Inflammatory macrophage (primary cell): ENCODE results near the gene C19orf47.
"Not testable (repeated sequence)": the region's sequence is repeated elsewhere in the genome, so short reads cannot be mapped to it uniquely, and the experiment has no call there.

Experiments
- DNase-seq, 2 donors: peaks; one replicate each; pipeline ENCODE4 v3.0.0-alpha.2; 2020 to 2022

The C19orf47 gene

DNA sequence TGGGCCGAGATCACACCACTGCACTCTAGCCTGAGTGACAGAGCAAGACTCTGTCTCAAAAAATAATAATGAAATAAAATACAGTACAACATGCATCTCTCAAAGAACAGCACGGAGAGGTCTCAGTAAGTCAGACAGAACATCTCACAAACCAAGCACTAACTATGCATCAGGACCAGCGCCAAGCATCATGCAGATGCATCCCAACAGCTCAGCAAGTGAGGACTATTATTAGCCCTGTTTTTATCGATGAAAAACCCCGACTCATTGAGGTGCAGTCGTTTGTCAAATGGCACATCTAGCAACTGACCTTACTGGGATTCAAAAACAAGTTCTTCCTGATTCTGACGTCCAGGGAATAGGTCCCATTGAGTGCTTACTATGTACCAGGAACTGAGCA lies 3.8 kb downstream of the C19orf47 start:
- DNase-seq = no peak

DNA sequence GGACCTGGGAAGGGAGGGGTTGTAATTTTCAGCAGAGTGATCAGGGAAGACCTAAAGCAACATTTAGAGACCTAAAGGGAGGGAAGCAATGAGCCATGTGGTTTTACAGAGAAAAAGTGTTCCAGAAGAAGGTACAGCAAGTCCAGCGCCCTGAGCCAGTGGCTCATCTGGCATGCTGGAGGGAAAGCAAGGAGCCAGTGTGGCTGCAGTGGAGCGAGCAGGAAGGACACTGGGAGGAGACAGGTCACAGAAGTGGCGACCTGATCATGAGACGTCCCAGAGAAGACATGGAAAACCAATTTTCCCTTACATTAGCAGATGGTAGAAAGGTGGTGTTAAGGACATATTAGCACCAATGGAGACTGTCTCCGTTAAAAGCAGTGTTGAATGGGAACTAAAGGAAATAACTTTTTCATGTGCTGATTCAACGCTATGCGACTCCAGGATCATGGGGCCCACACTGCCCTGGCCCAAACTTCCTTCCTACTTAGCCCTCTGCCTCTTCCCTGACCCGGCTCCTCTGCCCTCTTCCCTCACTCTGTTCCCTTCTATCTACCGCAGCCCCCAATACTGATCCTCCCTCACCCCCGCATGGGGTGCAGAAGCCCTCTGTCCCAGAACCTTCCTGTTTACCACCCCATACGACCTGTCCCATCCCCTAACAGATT lies 5.4 kb downstream of the C19orf47 start:
- no peak for DNase-seq

DNA sequence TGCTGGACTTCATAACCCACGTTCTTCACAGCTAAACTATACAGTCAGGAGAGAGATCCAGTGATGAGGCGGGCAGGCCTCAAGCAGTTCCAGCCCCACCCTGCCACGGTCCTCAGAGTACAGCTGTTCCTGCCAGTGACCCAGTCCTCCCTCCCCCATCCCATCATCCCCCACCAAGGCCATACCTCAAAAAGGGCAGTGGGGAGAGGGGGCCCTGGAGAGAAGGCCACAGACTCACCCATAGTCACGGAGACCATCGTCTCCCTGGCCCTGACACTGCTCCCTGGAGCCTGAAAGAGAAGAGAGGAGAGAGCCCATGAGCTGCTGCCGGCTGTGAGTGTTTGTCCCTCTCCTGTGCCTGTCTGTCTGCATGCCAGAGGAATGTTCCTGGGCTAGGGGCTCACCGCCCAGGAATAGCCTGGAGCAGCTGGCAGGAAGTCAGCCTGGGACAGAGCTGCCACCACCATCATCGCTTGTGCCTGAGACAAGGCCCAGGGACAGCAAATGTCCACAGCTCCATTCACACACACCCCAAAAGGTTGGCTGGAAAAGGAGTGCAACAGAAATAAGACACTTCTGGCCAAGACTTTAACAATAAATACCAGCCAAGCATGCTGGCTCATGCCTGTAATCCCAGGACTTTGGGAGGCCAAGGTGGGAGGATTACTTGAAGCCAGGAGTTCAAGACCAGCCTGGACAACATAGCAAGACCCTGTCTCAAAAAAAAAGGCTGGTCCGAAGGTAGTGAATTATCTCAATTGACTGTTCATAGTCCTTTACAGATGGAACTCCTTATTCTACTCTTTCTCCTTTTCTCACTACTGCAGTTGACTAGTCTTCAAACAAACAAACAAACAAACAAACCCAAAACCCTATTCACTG lies 6.4 kb downstream of the C19orf47 start:
- DNase-seq = no peak

DNA sequence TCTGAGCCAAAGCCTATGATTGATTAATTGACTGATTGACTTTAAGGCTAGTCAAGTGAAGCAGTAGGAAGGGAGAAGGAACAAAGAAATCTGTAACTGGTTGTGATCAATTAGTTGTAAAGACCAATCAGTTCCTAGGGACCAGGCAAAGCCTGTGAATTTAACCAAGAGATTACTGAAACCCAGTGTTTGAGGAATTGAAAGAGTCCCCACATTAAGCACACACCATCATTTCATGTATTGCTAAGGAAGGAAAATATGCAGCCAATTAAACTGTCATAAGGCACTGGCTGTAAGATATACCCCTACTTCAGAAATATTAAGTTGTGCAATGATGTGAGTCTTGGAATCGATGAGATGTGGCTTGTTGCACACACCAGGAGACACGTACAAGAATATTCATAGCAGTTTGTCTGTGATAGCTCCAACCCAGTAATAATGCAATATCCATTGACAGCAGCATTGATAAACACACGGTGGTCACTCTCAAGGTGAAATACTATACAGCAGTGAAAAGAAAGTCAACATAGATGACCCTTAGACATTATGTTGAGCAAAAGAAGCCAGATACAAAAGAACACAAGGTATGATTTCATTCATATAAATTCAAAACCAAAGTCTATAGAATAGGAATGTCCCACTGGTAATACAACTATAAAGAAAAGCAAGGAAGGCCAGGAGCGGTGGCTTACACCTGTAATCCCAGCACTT lies 9.0 kb downstream of the C19orf47 start:
- DNase-seq = no peak

DNA sequence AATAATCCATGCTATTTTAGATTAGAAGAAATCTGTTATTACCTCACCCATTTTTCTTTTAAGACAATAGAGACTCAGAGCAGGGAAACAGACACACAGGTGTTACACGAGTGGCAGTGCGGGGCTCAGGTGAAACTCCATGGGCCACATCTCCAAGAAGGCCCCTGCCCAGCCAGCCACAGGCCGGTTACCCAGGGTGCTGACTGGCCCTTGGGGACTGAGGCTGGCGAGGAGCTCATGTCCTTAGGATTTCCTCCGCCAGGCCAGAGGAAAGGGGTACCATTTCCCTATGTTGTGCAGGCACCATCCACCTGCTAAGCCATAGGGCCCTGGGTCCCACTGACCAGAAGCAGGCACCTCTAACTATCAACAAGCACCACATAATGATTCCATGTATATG lies 10.6 kb downstream of the C19orf47 start:
- DNase-seq = no peak

DNA sequence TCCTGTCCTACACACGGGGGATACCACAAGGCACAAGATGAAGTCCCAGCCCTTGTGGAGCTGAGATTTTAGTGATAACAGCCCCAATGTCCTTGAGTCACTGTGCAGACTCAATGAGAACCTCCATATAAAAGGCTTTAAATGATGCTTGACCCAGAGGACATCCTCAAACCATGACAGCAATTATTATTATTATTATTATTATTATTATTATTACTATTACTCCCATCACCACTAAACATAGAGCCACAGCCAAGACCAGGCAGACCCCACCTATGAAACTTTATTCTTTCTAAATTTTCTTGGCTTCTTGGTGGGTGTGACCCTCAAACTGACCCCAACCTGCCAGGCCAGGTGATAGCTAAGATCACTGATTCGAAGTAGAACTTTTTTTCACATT lies 11.1 kb downstream of the C19orf47 start:
- DNase-seq = no peak

DNA sequence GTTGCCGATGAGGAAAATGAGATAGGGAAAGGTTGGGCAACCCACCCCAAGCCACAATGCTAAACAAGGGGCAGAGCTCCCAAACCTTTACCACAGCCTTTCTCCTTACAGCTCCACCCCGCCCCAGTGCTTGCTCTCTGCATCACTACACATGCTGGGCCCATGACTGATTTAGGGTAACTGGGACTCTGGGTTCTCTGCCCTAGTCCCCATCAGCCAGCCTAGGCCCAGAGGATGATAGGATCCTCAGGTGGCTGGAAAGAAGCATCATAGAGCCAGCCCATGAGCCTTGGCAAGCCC lies 11.6 kb downstream of the C19orf47 start:
- no peak for DNase-seq

DNA sequence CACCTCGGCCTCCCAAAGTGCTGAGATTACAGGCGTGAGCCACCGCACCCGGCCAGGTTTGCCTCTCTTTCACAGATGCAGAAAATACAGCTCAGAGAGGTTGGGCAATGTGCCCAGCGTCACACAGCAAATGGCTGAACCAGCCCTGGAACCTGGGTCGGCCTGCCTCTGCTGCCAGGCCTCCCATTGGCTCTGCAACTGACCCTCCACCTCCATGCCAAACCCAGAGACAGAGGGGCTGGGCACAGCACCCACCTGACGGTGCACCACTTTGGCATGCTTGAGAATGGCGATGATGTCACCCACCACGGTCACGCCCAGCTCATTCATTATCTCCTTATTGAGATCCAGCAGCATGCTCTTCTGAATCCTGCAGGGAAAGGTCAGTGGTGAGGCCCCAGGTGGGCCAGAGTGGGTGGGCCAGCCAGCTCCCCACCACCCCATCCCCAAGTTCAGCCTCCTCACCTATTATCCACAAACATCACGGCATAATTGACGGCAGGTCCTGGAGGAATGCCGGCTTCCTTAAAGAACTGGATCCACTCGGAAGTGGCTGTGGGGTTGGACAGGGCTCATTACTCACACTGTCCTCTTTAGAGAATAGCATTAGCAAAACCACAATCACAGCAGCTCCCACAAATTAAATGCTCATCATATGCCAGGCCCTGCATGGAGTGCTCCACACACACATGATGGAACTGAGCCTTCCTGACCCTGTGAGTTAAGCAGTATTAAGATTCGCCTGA lies 12.2 kb downstream of the C19orf47 start:
- no peak for DNase-seq

DNA sequence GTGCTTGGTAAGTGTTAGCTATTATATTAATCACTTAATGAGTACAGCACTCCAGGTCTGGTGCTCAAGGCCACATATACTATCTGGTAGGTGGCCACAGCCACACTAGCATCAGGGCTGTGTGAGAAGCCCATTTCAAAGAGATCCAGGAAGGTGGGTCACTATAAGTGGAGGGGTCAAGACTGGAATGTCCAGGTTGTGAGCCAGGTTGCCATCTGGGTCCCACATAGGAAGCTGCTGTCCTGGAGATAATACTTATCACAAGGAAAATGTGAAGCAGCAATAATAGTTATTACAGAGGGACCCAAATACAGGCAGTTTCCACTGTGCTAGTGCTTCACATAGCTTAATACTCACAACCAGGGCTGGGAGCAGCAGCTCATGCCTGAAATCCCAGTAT lies 13.1 kb downstream of the C19orf47 start:
- DNase-seq = no peak

DNA sequence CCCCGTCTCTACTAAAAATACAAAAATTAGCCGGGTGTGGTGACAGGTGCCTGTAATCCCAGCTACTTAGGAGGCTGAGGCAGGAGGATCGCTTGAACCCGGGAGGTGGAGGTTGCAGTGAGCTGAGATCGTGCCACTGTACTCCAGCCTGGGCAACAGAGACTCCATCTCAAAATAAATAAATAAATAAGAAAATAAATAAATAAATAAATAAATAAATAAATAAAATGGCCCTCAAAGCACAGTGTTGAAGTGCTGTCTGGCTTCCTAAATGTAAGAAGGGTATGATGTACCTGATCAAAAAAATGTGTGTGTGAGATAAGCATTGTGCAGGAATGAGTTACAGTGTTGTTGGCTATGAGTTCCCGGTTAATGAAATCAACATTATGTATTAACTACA lies 15.1 kb downstream of the C19orf47 start:
- DNase-seq = not testable (repeated sequence)

DNA sequence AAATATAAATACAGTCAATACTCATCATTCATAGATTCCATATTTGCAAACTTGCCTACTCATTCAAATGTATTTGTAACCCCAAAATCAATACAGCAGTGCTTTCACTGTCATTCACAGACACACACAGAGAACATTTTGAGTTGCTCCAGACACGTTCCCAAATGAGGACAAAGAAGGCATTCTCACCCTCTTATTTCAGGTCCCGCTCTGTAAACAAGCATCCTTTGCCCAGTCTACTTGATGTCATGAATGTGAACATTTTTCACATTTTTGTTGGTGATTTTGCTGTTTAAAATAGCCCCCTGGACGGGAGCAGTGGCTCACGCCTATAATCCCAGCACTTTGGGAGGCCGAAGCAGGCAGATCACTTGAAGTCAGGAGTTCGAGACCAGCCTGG lies 15.5 kb downstream of the C19orf47 start:
- no peak for DNase-seq

DNA sequence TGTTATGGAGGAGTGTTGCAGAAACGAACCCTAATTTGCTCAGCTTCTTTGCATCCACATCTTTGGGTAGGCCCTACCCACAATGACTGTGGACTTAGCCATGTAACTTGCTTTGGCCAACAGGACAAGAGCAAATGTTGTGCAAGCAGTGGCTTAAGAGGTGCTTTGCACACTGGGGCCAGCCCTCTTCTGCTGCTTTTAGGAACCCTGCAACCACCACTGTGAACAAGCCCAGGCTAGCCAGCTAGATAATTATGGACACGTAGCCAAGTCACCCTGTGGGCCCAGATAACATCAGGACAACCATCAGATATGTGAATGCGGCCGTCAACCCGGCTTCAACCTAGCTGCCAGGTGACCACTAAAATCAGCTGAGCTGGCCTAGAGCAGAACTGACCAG lies 17.1 kb downstream of the C19orf47 start:
- no peak for DNase-seq

DNA sequence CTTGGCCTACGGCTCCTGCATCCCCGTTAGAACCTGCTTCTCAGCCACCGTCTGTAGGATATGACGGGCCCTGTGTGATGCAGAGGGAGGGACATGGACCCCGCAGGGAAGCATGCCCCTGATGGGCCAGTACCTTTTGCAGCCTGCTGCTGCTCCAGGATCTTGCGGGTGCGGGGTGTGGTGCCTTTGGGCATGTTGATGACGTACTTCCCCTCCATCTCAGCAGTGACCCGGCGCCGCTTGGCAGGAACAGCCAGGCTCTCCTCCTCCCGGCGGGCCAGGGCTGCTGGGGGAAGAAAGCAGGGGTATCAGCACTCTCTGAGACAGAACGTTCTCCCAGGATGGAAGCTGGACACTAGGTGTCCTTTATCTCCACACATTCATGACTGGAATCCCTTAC lies 22.0 kb downstream of the C19orf47 start:
- no peak for DNase-seq

DNA sequence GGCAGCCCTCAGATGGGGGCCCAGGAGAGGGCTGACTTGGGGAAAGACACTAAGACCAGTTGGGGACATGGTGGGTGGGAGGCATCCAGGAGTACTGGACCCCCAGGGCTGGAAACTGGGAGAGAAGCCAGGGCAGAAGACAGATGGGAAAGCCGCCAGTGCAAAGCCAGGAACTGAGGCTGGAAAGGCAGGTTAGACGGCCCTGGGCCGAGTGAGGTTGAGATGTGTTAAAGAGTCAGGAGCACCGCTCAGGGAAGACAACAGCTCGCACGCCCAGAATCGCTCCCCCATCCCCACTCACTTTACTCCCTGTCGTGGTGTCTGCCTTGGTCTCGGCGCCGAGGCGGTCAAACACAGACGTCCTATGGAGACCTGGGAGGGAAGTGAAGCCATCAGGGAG lies 24.5 kb downstream of the C19orf47 start:
- DNase-seq = no peak

DNA sequence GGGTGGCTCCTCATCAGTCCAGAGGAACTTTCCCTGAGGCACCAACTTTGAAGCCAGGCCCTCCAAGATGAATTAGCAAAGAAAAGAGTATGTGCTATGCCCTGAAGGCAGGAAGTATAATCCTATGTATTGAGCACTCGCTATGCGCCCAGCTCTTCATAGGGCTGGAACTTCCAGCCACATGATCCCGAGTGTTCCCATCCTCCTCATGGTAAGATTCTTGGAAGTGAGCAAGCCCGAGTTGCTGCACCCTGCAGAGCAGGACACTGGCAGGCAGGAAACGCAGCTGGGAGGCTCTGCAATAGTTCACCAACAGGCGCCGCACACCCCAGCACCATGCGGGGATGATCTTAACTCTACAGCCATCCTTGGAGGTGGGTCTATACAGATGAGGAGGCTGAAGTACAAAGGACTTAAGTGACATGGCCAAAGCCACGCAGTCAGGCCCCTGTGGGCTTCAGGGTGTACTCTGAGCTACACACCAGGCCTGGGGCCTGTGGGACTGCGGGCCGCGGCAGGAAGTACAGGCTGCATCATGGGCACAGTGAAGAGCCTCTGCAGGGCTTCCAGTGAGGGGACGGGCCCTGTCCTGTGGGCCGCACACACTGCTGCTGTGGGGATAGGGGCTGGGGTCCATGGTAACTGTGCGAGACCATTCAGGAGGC lies 25.1 kb downstream of the C19orf47 start:
- no peak for DNase-seq

DNA sequence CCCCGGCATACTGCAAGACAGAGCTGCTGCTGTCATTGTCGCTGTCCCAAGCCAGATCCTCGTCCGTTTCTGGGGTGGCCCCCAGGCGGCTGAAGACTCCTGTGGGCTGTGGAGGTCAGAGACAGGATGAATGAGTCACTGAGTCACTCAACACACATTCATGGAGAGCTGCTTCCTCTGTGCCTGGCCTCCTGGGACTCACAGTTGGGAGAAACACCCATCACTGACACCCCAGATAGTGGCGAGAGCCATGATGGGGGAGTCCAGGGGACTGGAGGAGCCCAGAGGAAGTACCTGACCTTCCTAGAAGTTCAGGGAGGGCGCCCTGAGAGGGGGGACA lies 26.0 kb downstream of the C19orf47 start:
- no peak for DNase-seq

DNA sequence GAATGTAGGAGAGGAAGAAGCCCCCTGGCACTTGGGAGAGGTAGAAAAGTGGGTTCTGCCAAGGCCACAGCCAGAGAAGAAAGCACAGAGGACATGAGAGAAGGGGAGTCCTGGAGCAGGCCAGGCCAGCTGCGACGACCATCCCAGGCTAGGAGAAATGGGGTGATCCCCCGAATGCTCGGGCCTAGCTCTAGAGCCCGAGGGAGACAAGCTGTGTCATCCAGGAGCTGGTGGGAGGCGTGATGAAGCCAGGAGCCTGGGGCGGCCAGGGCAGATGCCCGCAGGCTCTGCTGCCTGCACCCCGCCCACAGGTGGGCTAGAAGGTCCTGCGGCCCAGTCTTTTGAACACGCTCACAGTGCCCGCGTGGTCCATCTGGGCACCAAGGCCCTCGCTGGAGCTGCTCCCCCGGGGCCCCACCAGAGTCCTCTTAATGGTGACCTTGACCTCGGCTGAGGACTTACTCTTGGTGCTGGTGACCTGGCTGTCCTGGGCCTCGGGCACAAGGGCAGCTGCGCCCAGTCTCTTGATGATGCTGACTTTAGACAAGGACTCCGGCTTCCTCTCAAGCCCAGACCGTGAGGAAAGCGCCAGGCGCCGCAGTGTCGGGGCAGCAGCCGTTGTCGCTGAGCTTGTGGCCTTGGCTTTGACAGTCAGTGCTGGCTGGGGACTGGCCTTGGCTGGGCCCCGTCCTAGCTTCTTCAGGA lies 26.5 kb downstream of the C19orf47 start:
- no peak for DNase-seq

DNA sequence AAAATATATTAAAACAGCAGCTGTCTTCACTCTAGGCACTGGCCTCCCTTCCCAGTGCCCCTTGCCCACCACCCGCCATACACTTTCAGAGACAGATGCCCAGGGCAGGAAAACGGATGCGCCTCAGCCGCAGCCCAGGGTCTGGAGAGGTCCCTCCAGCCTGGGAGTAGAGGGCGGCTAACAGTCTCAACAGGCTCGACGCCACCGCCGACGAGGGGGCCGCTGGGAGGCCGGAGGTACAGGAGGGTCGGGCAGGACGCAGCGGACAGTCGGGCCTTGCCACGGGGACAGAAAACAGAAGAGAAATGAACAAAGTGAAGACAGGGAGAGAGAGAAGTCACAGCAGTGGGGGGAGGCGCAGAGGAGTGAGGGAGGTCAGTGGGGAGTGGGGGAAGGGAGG lies 27.1 kb downstream of the C19orf47 start:
- no peak for DNase-seq

DNA sequence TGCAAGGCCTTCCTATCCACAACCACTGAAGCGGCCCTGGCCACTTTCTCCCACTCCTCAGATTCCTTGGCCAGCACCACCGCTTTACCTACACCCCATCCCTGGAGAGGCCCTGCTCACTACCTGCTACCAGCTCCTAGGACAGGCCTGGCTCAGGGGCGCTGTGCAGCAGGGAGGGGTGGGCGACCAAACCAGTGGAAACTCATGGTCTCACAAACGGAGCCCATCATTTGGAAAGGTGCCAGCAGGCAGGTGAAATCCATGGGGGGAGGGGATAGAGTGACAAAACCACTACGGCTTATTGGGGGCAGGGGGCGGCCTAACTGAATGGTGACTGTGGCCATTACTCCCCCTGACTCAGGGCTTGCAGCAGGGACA lies 27.6 kb downstream of the C19orf47 start:
- DNase-seq = no peak

DNA sequence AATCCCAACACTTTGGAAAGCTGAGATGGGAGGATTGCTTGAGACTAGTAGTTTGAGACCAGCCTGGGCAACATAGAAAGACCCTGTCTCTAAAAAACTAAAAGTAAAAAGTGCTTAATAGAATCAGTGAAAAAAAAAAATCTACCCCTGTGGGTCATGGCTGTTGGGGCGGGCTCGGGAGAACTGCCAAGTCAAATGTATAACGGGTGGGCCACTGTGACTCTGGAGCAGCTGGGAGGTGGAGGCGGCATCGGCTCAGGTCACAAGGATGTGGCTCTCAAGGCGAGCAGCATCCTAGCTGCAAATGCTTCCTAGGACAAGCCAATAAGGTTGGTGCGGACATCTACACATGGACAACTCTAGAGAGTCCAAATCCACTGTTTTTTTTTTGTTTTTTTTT lies 30.9 kb downstream of the C19orf47 start:
- no peak for DNase-seq

DNA sequence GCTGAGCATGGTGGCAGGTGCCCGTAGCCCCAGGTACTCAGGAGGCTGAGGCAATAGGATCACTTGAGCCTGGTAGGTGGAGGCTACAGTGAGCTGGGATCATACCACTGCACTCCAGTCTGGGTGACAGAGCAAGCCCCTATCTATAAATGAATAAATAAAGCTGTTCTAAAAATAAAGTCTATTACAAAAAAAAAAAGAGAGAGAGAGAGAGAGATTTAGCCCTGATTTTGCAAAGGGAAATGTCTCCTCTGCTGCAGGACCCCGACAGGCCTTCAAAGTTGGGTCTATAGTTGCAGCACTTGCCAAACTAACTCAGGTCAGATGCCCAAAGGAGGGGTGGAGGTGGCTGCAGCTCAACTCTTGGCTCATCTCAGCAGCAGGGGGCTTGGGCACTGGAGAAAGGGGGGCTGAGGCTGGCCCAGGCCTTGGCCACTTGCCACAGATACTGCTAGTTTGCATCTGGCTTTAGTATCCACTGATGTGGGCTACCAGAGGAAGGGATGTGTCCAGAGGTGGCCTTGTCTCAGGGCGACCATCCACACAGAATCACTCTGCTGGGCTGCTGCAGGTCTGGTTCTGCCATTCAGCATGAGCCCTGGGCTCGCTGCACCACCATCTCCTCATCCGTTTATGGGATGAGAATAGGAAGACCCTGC lies 32.3 kb downstream of the C19orf47 start:
- DNase-seq = no peak

DNA sequence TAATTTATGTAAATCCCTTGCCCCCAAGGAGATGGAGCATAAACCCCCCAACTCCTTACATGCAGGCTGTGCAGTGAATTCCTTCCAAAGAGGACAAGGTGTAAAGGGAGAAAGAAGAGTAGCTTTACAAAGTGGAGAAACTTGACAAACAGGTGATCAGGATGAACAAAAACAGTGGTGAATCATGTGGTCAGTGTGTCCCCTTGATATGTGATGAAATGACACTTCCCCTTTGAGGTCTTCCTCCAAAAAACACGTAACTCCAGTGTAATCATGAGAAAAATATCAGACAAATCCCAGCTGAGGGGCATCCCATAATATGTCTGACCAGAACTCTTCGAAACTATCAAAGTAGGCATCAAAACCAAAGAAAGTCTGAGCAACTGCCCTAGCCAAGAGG lies 33.5 kb downstream of the C19orf47 start:
- DNase-seq = peak; percentile 27 to 41
